Mesenchymal stem cell (in vitro differentiated cells and primary cell): ENCODE data around the gene CRNKL1.

ENCODE experiments used
- DNase-seq: peaks from one replicate; pipeline ENCODE4 v3.0.0-alpha.2; 2013
- H2AFZ ChIP-seq: one replicate; pipeline ENCODE4 v1.6.1; 2013; ENCODE audit warnings: low read depth, mild to moderate bottlenecking, control low read depth, inconsistent platforms, low read length, moderate library complexity
- H2AK5ac ChIP-seq: 2 replicates; pipeline ENCODE4 v1.6.1; 2013; ENCODE audit warnings: low read length, moderate library complexity, mild to moderate bottlenecking, inconsistent platforms; ENCODE audit not compliant: severe bottlenecking
- H2BK120ac ChIP-seq: one replicate; pipeline ENCODE4 v1.6.1; 2013; ENCODE audit warnings: low read depth, mild to moderate bottlenecking, inconsistent platforms, low read length, moderate library complexity
- H2BK12ac ChIP-seq, 2 experiments: one replicate each; pipeline ENCODE4 v1.6.1; 2013; ENCODE audit warnings: inconsistent platforms in 2 of 2, low read length in 2 of 2, mild to moderate bottlenecking in 2 of 2, moderate library complexity in 2 of 2, control low read depth in 1 of 2
- H2BK15ac ChIP-seq: one replicate; pipeline ENCODE4 v1.6.1; 2013; ENCODE audit warnings: mild to moderate bottlenecking, low read depth, inconsistent platforms; ENCODE audit not compliant: poor library complexity, severe bottlenecking
- H2BK5ac ChIP-seq: 2 replicates; pipeline ENCODE4 v1.6.1; 2013; ENCODE audit warnings: low read depth, mild to moderate bottlenecking, low read length, control low read depth, inconsistent platforms; ENCODE audit not compliant: poor library complexity, severe bottlenecking
- H3K14ac ChIP-seq, 2 experiments: one replicate each; pipeline ENCODE4 v1.6.1; 2013; ENCODE audit warnings: inconsistent platforms in 2 of 2, low read length in 2 of 2, control low read depth in 1 of 2, mild to moderate bottlenecking in 1 of 2, moderate library complexity in 1 of 2
- H3K18ac ChIP-seq, 2 experiments: one replicate each; pipeline ENCODE4 v1.6.1; 2013; ENCODE audit warnings: inconsistent platforms in 2 of 2, low read length in 2 of 2, control low read depth in 1 of 2, low read depth in 1 of 2, mild to moderate bottlenecking in 1 of 2
- H3K23ac ChIP-seq, 2 experiments: one replicate each; pipeline ENCODE4 v1.6.1; 2013; ENCODE audit warnings: inconsistent platforms in 2 of 2, low read length in 2 of 2, mild to moderate bottlenecking in 2 of 2, moderate library complexity in 2 of 2, control low read depth in 1 of 2
- H3K27ac ChIP-seq: 2 replicates; pipeline ENCODE4 v1.5.1; 2013; ENCODE audit warnings: mild to moderate bottlenecking, moderate library complexity, low read length, control low read depth, inconsistent platforms; ENCODE audit not compliant: poor library complexity, severe bottlenecking
- H3K27me3 ChIP-seq, 2 experiments: 2 replicates each; pipeline versions ENCODE4 v1.6.1 to v1.7.0; 2013; ENCODE audit warnings: low read length in 2 of 2, mild to moderate bottlenecking in 2 of 2, moderate library complexity in 2 of 2, control low read depth in 1 of 2, inconsistent platforms in 1 of 2; ENCODE audit not compliant: control insufficient read depth in 1 of 2, insufficient read depth in 1 of 2
- H3K36me3 ChIP-seq, 2 experiments: 2 replicates each; pipeline versions ENCODE4 v1.6.1 to v1.7.0; 2013; ENCODE audit warnings: low read length in 2 of 2, control low read depth in 1 of 2, inconsistent platforms in 1 of 2, low read depth in 1 of 2, mild to moderate bottlenecking in 1 of 2; ENCODE audit not compliant: insufficient read depth in 2 of 2, control insufficient read depth in 1 of 2
- H3K4ac ChIP-seq, 2 experiments: one replicate each; pipeline ENCODE4 v1.6.1; 2013; ENCODE audit warnings: inconsistent platforms in 2 of 2, low read length in 2 of 2, mild to moderate bottlenecking in 2 of 2, moderate library complexity in 2 of 2, control low read depth in 1 of 2, low read depth in 1 of 2
- H3K4me1 ChIP-seq: 2 replicates; pipeline ENCODE4 v1.6.1; 2013; ENCODE audit warnings: low read depth, low read length, control low read depth; ENCODE audit not compliant: control insufficient read depth, insufficient read depth
- H3K4me2 ChIP-seq: 2 replicates; pipeline ENCODE4 v1.6.1; 2013; ENCODE audit warnings: low read length, mild to moderate bottlenecking, inconsistent platforms; ENCODE audit not compliant: poor library complexity, severe bottlenecking
- H3K4me3 ChIP-seq, 2 experiments: 2 replicates each; pipeline versions ENCODE4 v1.5.1 to v1.7.0; 2013; ENCODE audit warnings: low read length in 2 of 2, mild to moderate bottlenecking in 2 of 2, control low read depth in 1 of 2, low read depth in 1 of 2; ENCODE audit not compliant: insufficient read depth in 1 of 2
- H3K79me1 ChIP-seq: replicated peaks from 2 replicates; pipeline ENCODE4 v1.6.1; 2013; ENCODE audit warnings: mild to moderate bottlenecking, control low read depth, low read length, inconsistent platforms; ENCODE audit not compliant: poor library complexity, severe bottlenecking
- H3K9ac ChIP-seq: 2 replicates; pipeline ENCODE4 v1.7.0; 2013; ENCODE audit warnings: mild to moderate bottlenecking, low read length, moderate library complexity
- H3K9me3 ChIP-seq: 2 replicates; pipeline ENCODE4 v1.7.0; 2013; ENCODE audit warnings: mild to moderate bottlenecking, low read length; ENCODE audit not compliant: control insufficient read depth
- H4K8ac ChIP-seq: one replicate; pipeline ENCODE4 v1.6.1; 2013; ENCODE audit warnings: inconsistent platforms, mild to moderate bottlenecking, low read length, moderate library complexity
- H4K91ac ChIP-seq: one replicate; pipeline ENCODE4 v1.6.1; 2013; ENCODE audit warnings: mild to moderate bottlenecking, low read length, inconsistent platforms
- WGBS: methylation state at CpG from one replicate; pipeline ENCODE4 v1.1.7; 2013; ENCODE audit warnings: mixed read lengths; 5-methylcytosine and 5-hydroxymethylcytosine counted together

The CRNKL1 gene

GRCh38 chr20:20027284-20027683 is 25.0 kb downstream of the CRNKL1 start:
- H4K8ac ChIP-seq = no peak overlapping the region
- no peak overlapping the region for H3K4ac ChIP-seq
- no peak overlapping the region for H3K9ac ChIP-seq
- H3K4me3 ChIP-seq = no peak overlapping the region
- H2AFZ ChIP-seq = no peak overlapping the region
- no peaks in the 10 kb centered on the region for H3K27me3 ChIP-seq
- no peak overlapping the region for H2BK5ac ChIP-seq
- H2BK15ac ChIP-seq = no peak overlapping the region
- peaks cover 1% of the 10 kb centered on the region for H3K79me1 ChIP-seq
- peaks cover 10 to 78% of the 10 kb centered on the region in 2 experiments for H3K36me3 ChIP-seq
- DNase-seq = no peak
- no peak overlapping the region for H3K4me2 ChIP-seq
- no peak overlapping the region for H2AK5ac ChIP-seq
- H3K27ac ChIP-seq = no peak overlapping the region
- H4K91ac ChIP-seq = no peak overlapping the region
- H3K4me1 ChIP-seq = peaks cover 3% of the 10 kb centered on the region
- H3K18ac ChIP-seq = no peak overlapping the region
- no peak overlapping the region for H2BK120ac ChIP-seq
- H3K23ac ChIP-seq = no peak overlapping the region
- no peak overlapping the region for H3K14ac ChIP-seq
- 100% methylated on average over 2 of the region's 2 CpGs for WGBS
- no peak overlapping the region for H2BK12ac ChIP-seq
- no peaks in the 10 kb centered on the region for H3K9me3 ChIP-seq

DNA sequence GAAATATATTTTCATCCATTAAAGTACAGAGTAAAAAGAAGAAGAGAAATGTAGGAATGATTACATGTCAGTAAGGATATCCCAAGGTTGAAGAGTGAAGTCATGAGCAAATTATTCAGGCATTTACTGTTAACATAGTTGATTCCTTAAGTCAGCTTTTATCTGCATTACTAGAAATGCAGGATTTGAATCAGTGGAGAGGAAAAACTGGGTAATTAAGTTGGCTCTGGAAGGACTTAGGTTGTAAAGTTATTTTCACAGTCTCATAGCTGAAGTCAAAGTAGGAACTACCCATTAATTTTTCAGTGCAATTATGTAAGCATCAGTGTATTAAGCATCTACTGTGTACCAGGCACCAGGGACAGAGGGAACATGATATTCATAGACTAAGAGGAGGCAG is 27.3 kb downstream of the CRNKL1 start:
- peak overlapping the region; percentile 6 for H3K9ac ChIP-seq
- peaks cover 3% of the 10 kb centered on the region for H3K79me1 ChIP-seq
- peaks cover 3% of the 10 kb centered on the region for H3K4me1 ChIP-seq
- H2AK5ac ChIP-seq = no peak overlapping the region
- H2BK120ac ChIP-seq = no peak overlapping the region
- no peak overlapping the region for H4K91ac ChIP-seq
- no peak overlapping the region for H2BK15ac ChIP-seq
- H3K4me3 ChIP-seq = no peak overlapping the region
- peaks cover 14 to 64% of the 10 kb centered on the region in 2 experiments for H3K36me3 ChIP-seq
- H4K8ac ChIP-seq = no peak overlapping the region
- no peak overlapping the region for H2BK5ac ChIP-seq
- no peak overlapping the region for H2AFZ ChIP-seq
- no peak overlapping the region for H3K4me2 ChIP-seq
- no peak overlapping the region for H3K4ac ChIP-seq
- H3K18ac ChIP-seq = no peak overlapping the region
- no peak overlapping the region for H2BK12ac ChIP-seq
- no peak overlapping the region for H3K14ac ChIP-seq
- peak; percentile 27 for DNase-seq
- H3K27ac ChIP-seq = peak overlapping the region; percentile 74
- no peak overlapping the region for H3K23ac ChIP-seq
- H3K27me3 ChIP-seq = no peaks in the 10 kb centered on the region
- no peaks in the 10 kb centered on the region for H3K9me3 ChIP-seq

DNA sequence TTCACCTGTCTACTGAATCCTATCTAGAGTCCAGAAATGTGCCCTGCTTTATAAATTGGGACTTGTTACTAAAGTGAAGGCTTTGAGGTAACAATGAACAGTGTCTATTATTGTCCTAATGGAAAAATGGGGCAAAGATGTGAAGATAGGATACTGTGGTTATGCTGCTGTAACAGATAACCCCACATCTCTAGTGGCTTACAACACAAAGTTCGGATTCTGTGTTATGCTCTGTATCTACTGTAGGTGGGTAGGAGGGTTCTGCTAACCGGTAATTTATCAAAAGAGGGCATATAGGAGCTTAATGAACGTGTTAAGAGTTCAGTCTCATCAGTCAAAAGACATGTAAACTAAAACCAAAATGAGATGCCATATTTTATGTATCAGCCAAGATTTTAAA is 28.9 kb downstream of the CRNKL1 start:
- H2AK5ac ChIP-seq = no peak overlapping the region
- WGBS = no CpG with 5 or more reads among the region's 3 CpGs
- H3K36me3 ChIP-seq = peaks cover 10 to 55% of the 10 kb centered on the region in 2 experiments

GRCh38 chr20:20022498-20022897 is 29.8 kb downstream of the CRNKL1 start:
- Histone ChIP-seq H3K4ac (peak overlapping the region in 1 of 2 experiments; percentile 20), H3K4me2 (no peak overlapping the region), H2BK5ac (no peak overlapping the region), H2BK12ac (no peak overlapping the region), H4K91ac (no peak overlapping the region), H3K79me1 (peaks cover 2% of the 10 kb centered on the region), H3K9me3 (no peaks in the 10 kb centered on the region), H3K4me1 (peaks cover 12% of the 10 kb centered on the region), H3K23ac (peak overlapping the region in 1 of 2 experiments; percentile 1), H4K8ac (no peak overlapping the region), H3K4me3 (no peak overlapping the region), H3K9ac (peak overlapping the region; percentile 20), H3K27ac (no peak overlapping the region), H3K18ac (no peak overlapping the region), H2AFZ (no peak overlapping the region), H3K14ac (no peak overlapping the region), H3K27me3 (no peaks in the 10 kb centered on the region), H2BK120ac (no peak overlapping the region), H2BK15ac (no peak overlapping the region), H3K36me3 (peaks cover 10 to 46% of the 10 kb centered on the region in 2 experiments), H2AK5ac (no peak overlapping the region)
- no peak for DNase-seq

More for the DNA sequence above, 28.9 kb downstream of the CRNKL1 start:
- H4K8ac ChIP-seq = no peak overlapping the region
- no peaks in the 10 kb centered on the region for H3K27me3 ChIP-seq
- no peak overlapping the region for H3K4me3 ChIP-seq
- H3K4ac ChIP-seq = no peak overlapping the region
- H2BK120ac ChIP-seq = no peak overlapping the region
- no peak overlapping the region for H3K9ac ChIP-seq
- peaks cover 2% of the 10 kb centered on the region for H3K79me1 ChIP-seq
- no peaks in the 10 kb centered on the region for H3K9me3 ChIP-seq
- no peak overlapping the region for H3K23ac ChIP-seq
- no peak overlapping the region for H3K4me2 ChIP-seq
- DNase-seq = no peak
- no peak overlapping the region for H2BK15ac ChIP-seq
- peaks cover 11% of the 10 kb centered on the region for H3K4me1 ChIP-seq
- H2BK5ac ChIP-seq = no peak overlapping the region
- no peak overlapping the region for H4K91ac ChIP-seq
- H3K18ac ChIP-seq = no peak overlapping the region
- H2AFZ ChIP-seq = no peak overlapping the region
- H2BK12ac ChIP-seq = no peak overlapping the region
- H3K27ac ChIP-seq = no peak overlapping the region
- no peak overlapping the region for H3K14ac ChIP-seq
